MM.1S (cell line): ENCODE data around the gene MKNK1.

Source experiments
- DNase-seq: peaks from one replicate; pipeline ENCODE4 v3.0.0-alpha.2; 2015
- H2AFZ ChIP-seq: fragments of 300-600 bp; sonication (generic); 2 replicates; pipeline ENCODE4 v1.6.0; 2016; ENCODE audit warnings: antibody characterized with exemption, low read length
- H3F3A ChIP-seq: fragments of 300-600 bp; sonication (generic); 2 replicates; pipeline ENCODE4 v1.6.1; 2016; ENCODE audit warnings: mild to moderate bottlenecking, antibody characterized with exemption, low read length, moderate library complexity, mixed read lengths; ENCODE audit not compliant: insufficient read depth
- H3K27ac ChIP-seq: fragments of 300-600 bp; sonication (generic); 2 replicates; pipeline ENCODE4 v1.5.1; 2016; ENCODE audit warnings: mild to moderate bottlenecking, low read length
- H3K27me3 ChIP-seq: fragments of 300-600 bp; sonication (generic); replicated peaks from 2 replicates; pipeline ENCODE4 v1.6.0; 2016; ENCODE audit warnings: low read length; ENCODE audit not compliant: insufficient read depth
- H3K36me3 ChIP-seq: fragments of 300-600 bp; sonication (generic); replicated peaks from 2 replicates; pipeline ENCODE4 v1.6.1; 2016; ENCODE audit warnings: mild to moderate bottlenecking, low read length, mixed read lengths; ENCODE audit not compliant: insufficient read depth
- H3K4me1 ChIP-seq: fragments of 300-600 bp; sonication (generic); 2 replicates; pipeline ENCODE4 v1.6.1; 2016; ENCODE audit warnings: low read length, mixed read lengths
- H3K4me2 ChIP-seq: fragments of 300-600 bp; sonication (generic); 2 replicates; pipeline ENCODE4 v1.6.0; 2016; ENCODE audit warnings: low read depth, low read length
- H3K4me3 ChIP-seq: fragments of 300-600 bp; sonication (generic); 2 replicates; pipeline ENCODE4 v1.5.1; 2016; ENCODE audit warnings: low read length, mixed read lengths
- H3K79me2 ChIP-seq: fragments of 300-600 bp; sonication (generic); 2 replicates; pipeline ENCODE4 v1.6.1; 2016; ENCODE audit warnings: mixed run types, low read length, mixed read lengths
- H3K9ac ChIP-seq: fragments of 300-600 bp; sonication (generic); 2 replicates; pipeline ENCODE4 v1.6.1; 2016; ENCODE audit warnings: low read length, mixed read lengths
- H3K9me2 ChIP-seq: fragments of 300-600 bp; sonication (generic); replicated peaks from 2 replicates; pipeline ENCODE4 v1.6.1; 2016; ENCODE audit warnings: mild to moderate bottlenecking, low read length, mixed read lengths; ENCODE audit not compliant: insufficient read depth
- H3K9me3 ChIP-seq: fragments of 300-600 bp; sonication (generic); replicated peaks from 2 replicates; pipeline ENCODE4 v1.6.1; 2016; ENCODE audit warnings: mild to moderate bottlenecking, low read length, mixed read lengths; ENCODE audit not compliant: insufficient read depth
- H4K20me1 ChIP-seq: fragments of 300-600 bp; sonication (generic); 2 replicates; pipeline ENCODE4 v1.6.1; 2016; ENCODE audit warnings: mild to moderate bottlenecking, low read length, moderate library complexity, mixed read lengths; ENCODE audit not compliant: insufficient read depth
- CTCF ChIP-seq: fragments of 300-600 bp; sonication (generic); IDR thresholded peaks from 2 replicates; pipeline ENCODE4 v1.5.1; 2016; ENCODE audit warnings: antibody characterized with exemption, low read length, mixed read lengths
- EZH2 ChIP-seq: fragments of 300-600 bp; sonication (generic); optimal IDR thresholded peaks from 2 replicates; pipeline ENCODE3; 2017; ENCODE audit warnings: low read depth, mild to moderate bottlenecking, antibody characterized with exemption, low read length, mixed read lengths
- EZH2phosphoT487 ChIP-seq: fragments of 300-600 bp; sonication (generic); IDR thresholded peaks from 2 replicates; pipeline ENCODE4 v1.6.1; 2018; ENCODE audit warnings: antibody characterized with exemption, low read length

The MKNK1 gene

GRCh38 chr1:46646844-46647243 lies 42.8 kb upstream of the MKNK1 start:
- no peak for TF ChIP-seq CTCF
- no peak for TF ChIP-seq EZH2
- no peak for TF ChIP-seq EZH2phosphoT487
- Histone ChIP-seq H3K9me2 (no peaks in the 10 kb centered on the region), H3K27me3 (no peaks in the 10 kb centered on the region), H3K9me3 (no peaks in the 10 kb centered on the region), H3K4me2 (no peak overlapping the region), H3K27ac (no peak overlapping the region), H3K9ac (no peak overlapping the region), H2AFZ (no peak overlapping the region), H4K20me1 (no peaks in the 10 kb centered on the region), H3K4me1 (no peaks in the 10 kb centered on the region), H3K36me3 (0 out of 2 replicates have a peak, but pooled peaks cover 4% of the 10 kb centered on the region), H3K79me2 (no peaks in the 10 kb centered on the region), H3K4me3 (no peak overlapping the region), H3F3A (no peaks in the 10 kb centered on the region)
- no peak for DNase-seq

DNA sequence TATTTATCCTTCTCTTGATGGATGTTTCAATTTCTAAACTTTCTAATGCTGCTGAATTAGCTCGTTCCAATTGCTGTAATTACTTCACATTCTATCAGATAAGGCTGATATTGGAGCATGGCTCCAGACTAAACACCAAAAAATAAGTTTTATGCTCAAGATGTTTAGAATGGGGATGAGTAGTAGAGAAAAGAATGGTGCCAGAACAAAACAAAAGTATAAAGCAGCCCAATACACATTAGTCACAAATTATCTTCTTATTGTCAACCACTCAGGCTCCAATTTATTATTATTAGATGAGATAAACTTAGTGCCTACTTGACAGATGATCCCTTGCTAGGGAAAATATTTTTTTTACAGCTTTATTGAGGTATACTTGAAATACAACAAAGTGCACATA lies 42.3 kb upstream of the MKNK1 start:
- Histone ChIP-seq H3K4me3 (no peak overlapping the region), H3K9me3 (no peaks in the 10 kb centered on the region), H3K27ac (no peak overlapping the region), H2AFZ (no peak overlapping the region), H4K20me1 (no peaks in the 10 kb centered on the region), H3K4me1 (no peaks in the 10 kb centered on the region), H3K9me2 (no peaks in the 10 kb centered on the region), H3K27me3 (no peaks in the 10 kb centered on the region), H3K79me2 (no peaks in the 10 kb centered on the region), H3K9ac (no peak overlapping the region), H3K4me2 (no peak overlapping the region), H3F3A (no peaks in the 10 kb centered on the region), H3K36me3 (0 out of 2 replicates have a peak, but pooled peaks cover 4% of the 10 kb centered on the region)
- no peak for TF ChIP-seq EZH2
- no peak for TF ChIP-seq CTCF
- TF ChIP-seq EZH2phosphoT487 = no peak
- no peak for DNase-seq

DNA sequence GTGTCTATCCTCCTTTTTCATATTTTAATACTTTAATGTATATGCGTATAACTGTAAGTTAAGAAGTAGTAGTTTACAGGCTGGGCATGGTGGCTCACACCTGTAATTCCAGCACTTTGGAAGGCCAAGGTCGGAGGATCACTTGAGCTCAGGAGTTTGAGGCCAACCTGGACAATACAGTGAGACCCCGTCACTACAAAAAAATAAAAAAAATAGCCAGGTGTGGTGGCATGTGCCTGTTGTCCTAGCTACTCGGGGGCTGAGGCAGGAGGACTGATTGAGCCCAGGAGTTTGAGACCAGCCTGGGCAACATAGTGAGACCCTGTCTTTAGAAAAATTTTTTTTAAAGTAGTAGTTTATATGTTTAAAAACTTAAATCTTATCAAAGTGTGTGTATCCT lies 41.7 kb upstream of the MKNK1 start:
- H3K27ac ChIP-seq = no peak overlapping the region
- no peak overlapping the region for H3K4me2 ChIP-seq
- no peaks in the 10 kb centered on the region for H3K9me3 ChIP-seq
- no peaks in the 10 kb centered on the region for H4K20me1 ChIP-seq
- H3K36me3 ChIP-seq = 0 out of 2 replicates have a peak, but pooled peaks cover 4% of the 10 kb centered on the region
- no peaks in the 10 kb centered on the region for H3K4me1 ChIP-seq
- H2AFZ ChIP-seq = no peak overlapping the region
- no peaks in the 10 kb centered on the region for H3K9me2 ChIP-seq
- H3K79me2 ChIP-seq = no peaks in the 10 kb centered on the region
- H3K27me3 ChIP-seq = no peaks in the 10 kb centered on the region
- H3K4me3 ChIP-seq = no peak overlapping the region
- no peak for TF ChIP-seq EZH2
- TF ChIP-seq CTCF = no peak
- no peak for TF ChIP-seq EZH2phosphoT487
- H3F3A ChIP-seq = no peaks in the 10 kb centered on the region
- no peak for DNase-seq
- H3K9ac ChIP-seq = no peak overlapping the region
